Medulla oblongata (tissue), 1 donor: Measurements from ENCODE around the gene CNIH3.

Experiments used
- DNase-seq: peaks from one replicate; pipeline ENCODE4 v3.0.0-alpha.2; 2015; ENCODE audit errors: extremely low spot score

CNIH3 gene

DNA sequence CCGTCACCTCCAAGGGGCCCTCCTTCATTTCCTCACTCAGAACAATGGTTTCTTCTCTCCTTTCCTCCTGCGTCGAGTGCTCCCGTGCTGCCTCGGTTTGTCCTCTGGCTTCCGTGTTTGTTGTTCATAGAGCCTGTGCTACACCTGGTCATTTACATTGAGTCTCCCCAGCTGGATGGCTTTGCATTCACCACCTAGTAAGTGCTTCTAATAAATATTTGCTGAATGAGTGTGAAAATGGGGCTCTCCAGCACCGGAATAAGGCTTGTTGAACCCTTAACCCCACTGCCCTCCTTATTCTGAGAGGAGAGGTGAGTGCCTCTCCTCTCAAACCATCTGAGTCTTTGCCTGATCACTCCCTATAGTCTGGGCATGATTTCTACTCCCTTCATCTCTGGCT is 104.9 kb downstream of the CNIH3 start:
- DNase-seq = no peak

DNA sequence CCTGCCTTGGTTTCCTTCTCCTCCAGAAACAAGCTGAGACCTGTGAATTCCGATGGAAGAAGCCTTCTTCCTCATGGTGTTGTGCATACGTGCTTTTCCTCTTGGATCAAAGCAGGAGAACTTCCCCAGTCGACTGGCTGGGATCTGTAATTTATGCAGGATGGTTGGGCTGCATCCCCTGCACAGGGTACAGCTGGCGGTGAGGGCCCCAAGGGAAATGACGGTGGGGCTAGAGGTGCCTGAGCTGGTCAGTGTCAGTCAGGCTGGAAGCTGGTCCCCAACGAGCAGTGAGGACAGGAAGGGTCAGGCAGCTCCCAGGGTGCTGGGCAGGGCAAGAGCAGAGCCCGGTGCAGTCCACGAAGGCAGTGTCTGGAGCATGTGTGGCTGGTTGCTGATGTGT is 106.7 kb downstream of the CNIH3 start:
- DNase-seq = no peak

DNA sequence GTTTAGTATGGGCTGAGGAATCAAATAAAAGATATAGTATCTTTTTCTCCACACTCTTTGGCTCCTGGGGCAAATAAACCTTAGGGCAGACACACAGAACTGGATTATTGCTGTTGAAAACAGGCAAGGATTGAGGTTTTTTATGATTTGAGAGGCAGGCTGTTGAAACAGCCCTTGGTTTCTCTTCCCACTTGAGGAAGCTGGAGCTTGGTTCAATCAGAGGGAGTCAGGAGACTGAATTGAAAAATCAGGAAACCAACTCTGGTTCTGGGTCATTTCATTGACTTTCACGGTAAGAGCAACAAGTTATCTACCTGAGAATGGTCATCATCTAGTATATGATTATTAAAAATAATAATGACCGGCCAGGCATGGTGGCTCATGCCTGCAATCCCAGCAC is 108.4 kb downstream of the CNIH3 start:
- no peak for DNase-seq

DNA sequence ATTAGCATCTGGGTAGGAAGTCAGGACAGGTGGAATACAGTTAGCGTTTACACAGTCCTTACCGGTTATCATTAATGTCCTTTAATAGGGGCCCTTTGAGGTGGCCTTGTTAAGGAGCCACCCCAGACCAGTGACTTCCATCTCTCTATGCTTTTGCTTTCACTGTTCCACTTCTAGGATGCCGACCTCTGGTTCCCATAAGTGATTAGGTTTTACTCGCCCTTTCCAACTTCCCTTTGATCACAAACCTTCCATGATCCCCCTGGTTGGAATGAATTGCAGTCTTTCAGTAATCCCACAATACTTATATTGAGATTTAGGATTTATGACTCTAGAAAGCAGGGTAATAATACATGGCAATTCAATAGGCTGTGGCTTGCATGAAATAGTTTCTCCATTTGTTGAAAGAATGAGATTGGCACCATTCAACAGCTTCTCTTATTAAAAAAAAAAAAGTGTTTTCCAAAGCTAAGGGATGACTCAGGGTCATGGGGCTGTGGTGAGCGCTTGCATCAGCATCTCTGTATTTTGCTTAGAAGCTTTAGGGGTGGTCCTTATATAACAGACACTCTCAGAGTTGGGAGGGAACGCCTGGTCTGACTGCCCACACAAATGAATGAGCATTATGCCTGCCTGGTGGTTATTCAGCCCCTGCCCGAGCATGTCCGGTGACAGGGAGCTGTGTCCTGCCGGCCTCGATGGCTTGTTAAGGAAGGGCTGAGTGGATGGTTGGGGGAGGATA is 110.5 kb downstream of the CNIH3 start:
- peak; percentile 46 for DNase-seq

DNA sequence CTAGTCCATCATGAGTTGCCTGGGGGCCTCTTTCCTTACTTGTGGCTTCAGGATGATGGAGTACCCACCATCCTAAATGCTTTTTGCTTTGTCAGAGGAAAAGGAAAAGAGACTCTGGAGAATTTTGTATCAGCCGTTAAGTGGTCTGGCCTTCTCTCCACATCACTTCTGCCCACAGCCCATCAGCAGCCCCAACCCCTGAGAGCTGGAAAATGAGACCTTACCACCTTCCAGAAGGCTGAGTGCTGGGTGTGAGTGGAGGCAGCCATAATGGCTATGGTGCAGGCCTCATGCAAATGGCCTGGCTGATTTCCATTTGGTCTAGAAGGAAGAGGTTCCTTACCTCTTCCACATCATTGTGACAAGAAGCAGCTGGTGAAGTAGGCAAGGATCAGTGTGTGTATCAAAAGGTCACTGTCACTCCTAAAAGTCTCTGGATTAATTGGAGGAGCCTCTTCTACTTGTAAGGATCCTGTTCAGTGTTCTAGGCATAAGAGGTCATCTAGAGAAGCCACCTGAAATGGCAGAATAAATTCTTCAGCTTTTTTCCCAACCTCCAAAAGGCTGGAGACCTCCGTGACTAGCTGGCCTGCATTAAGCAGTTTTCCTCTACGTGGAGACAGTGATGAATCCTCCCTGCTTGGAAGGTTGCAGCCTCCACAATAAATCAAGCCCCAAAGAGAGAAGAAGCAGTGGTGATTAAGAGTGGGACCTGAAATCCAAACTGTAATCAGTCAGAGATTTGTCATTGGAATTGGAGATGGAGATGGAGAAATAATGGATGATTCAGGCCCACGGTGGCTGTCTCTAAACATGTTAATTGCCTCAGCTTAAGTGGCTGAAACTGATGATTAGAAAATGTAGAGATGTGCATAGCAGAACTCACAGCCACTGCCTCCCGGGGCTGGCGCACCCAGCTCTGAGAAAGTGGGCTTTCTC is 111.5 kb downstream of the CNIH3 start:
- DNase-seq = no peak

DNA sequence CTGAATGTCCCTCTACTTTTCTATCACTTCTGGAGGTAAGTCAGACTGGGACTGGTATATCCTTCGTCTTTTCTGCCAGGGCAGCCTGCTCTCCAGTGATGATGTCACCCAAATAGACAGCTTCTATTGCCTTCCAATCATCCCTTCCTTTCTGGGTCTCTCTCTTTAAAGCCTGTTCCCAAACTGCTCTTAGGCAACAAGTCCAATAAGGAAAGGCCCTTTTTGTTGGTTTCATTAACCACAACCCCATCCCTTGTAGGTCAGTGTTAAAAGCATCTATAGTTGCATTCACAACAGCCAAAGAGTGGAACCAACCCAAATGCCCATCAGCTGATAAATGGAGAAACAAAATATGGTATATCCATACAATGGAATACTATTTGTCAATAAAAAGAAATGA is 114.4 kb downstream of the CNIH3 start:
- DNase-seq = no peak

DNA sequence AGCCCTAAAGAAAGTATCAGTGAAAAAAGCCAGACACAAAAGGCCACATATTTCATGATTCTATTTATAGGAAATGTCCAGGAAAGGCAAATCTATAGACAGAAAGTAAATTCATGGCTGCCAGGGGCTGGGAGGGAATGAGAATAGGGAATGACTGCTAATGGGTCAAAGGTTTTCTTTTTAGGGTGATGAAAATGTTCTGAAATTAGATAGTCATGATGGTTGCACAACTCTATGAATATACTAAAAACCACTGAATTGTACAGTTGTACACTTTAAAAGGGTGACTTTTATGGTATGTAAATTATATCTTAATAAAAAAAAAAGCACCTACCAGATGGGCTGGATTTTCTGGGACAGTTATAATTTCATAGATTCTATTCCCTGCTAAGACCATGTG is 114.8 kb downstream of the CNIH3 start:
- no peak for DNase-seq

DNA sequence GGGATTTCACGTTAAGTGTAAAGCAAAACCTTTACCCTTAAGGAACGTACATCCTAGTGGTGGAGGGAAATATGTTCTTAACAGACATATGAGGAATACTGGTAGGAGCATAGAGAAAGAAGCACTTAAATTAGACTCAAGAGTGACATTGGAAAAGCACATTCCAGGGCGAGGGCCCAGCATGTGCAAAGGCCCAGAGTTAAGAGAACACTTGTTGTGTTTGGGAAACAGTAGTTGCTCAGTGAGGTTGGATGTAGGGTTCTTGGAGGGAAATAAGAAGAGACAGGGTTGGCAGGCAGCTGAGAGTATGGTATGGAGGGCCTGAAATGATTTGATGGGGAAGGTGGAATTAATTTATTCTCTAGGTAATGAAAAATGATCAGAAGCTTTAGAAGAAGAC is 115.5 kb downstream of the CNIH3 start:
- DNase-seq = no peak

DNA sequence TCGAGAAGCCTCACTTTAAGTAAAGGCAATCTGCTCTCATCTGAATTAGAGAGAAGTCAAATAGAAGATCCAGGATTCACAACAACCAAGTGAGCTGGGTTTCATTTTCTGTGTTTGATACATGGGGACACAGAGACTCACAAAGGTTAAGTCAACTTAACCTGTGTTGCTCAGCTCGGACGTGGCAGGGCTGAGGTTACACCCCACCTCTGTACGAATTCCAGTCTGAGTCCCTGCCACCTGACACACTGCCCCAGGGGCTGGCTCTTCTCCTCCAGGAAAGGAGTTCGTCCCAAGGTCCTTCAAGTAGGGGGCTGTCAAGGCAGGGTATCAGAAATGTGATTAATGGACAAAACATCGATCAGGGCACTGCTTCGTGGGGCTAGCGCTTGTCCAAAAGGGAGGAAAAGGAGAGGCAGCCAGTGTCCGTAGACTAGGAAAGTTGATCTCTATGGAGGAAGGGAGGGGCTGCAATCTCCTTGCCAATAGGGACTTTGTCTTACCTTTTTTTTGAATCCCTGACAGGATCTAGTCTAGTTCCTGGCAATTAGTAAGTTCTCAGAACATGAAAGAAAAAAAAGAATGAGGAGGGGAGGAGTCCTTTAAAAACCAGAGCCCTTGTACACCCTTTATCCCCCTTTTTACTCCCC is 116.4 kb downstream of the CNIH3 start:
- no peak for DNase-seq

DNA sequence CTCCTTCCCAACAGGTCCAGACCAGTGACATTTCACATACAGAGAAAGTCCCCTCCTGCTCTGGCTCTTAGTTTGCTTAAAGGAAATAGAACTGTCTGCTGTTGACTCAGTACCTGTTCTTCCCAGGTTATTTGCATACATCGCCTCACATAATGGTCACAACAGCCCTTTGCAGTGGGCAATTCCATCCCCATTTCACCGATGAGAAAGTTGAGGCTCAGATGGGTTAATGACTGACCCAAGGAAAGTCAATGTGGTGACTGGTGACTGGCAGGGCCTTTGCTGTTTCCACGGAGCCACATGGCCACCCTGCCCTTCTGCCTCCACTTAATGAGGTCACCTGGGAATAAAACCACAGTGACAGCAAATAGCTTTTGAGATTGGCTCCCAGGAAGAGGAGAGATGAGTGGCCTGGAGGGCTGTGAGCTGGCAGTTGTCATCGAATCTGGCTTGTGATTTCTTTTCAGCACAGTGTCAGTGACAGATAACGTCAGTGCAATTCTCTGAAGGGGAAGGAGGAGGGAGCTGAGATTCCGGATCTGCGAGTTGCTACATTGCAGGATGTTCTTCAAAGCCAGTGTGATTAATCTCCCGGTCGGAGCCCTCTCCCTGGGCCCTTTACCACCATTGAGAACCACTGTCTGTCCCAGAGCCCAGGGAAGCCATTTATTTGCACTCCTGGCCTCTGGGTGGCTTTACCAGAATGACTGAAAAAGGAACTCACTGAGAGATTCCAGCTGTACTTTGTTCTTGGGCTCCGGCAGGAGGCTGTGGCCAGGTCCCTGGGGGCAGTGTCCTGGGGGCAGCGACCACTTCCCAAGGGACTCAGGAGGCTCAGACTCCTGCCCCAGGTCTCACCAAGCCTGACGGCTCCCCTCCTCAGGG is 117.2 kb downstream of the CNIH3 start:
- DNase-seq = peak; percentile 13

DNA sequence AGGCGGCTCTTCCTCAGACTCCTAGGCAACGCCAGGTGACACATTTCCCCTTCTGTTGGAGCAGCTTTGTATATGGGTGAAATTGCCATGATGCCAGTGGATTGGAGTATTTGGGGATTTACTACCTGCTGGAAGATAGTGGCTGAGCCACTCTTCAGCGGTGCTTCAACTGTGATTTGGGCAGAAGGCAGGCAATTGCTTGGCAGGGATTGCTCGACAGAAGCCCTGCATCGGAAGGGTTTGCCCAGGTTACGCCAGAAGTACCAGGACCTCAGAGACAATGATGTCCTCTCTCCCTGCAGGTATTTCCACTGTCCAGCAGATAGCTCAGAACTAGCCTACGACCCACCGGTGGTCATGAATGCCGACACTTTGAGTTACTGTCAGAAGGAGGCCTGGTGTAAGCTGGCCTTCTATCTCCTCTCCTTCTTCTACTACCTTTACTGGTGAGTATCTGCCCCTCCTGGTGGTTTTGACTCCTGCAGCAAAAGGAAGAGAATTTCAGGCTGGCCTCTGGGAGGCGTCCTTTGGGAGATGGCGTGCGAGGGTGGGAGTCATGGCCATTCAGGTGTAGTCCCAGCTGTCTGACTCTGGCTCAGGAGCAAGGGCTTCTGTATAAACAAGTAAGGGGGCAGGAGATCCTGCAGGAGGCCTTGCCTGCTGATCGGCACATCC is 118.3 kb downstream of the CNIH3 start:
- no peak for DNase-seq

DNA sequence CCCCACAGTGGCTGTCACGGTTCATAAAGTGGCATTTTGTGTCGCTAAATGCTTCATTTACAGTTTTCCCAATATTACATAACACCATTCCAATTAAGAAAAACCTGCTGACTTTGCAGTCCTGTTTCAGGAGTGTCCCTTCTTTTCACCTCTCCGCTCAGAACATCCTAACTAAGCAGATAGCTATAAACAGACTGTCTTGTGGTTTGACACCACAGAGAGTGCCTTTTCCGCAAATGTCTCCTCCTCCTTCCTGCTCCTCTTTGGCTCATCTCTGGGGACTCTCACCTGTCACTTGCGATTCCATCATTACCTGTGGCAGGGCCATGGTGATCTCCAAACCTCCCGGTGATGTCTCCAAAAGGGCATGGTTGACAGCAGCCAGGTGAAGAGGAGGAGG is 119.0 kb downstream of the CNIH3 start:
- no peak for DNase-seq

DNA sequence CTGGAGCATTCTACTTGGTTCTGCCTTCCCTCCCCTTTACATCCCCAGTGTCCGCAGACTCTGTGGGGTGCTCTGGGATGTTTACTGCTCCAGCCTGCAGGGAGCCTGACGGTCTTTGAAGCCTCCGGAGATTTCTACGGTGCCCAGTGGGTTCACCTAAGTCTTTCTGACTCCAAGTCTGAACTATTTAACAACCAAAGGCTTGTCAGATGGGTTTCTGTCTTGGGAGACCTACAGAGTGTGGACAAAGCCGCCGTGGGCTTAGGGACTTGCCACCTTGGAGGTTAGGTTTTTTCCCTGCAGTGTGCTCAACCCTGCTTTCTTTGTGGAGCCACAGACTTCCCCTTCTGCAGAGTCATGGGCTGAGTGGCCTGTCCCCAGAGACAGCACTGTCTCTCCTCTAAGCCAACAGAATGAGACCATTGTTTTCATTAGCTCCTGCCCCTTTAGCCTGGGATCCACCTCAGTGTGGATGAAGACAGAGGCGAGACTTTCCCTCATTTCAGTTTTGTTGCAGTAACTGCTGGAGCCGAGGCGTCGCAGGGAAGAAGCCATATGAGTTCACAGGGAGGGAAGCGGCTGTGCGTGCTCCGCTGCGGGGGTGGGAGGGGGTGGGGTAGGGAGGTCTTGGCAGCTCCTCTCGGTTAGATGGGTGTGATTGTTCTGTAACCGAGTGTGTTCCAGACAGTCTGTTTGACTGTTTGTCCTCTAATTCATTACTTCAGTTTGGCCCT is 120.7 kb downstream of the CNIH3 start:
- DNase-seq = peak; percentile 77

DNA sequence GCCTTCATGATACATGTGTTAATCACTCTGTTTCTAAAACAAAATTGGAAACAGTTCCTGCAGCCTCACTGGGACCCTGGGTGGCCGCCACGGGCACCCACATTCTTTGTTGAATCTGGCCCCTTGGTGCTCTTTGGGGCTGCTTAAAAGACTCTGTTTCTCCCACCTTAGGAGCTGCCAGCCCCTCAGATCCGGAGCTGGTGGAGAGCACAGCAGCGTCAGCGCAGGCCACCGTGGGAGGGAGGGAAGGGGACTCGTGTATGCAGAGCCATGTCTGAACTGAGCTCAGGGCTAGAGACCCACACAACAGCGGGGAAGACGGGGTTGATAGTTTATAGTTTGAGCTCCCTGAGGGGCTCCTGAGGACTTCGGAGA is 121.2 kb downstream of the CNIH3 start:
- no peak for DNase-seq

DNA sequence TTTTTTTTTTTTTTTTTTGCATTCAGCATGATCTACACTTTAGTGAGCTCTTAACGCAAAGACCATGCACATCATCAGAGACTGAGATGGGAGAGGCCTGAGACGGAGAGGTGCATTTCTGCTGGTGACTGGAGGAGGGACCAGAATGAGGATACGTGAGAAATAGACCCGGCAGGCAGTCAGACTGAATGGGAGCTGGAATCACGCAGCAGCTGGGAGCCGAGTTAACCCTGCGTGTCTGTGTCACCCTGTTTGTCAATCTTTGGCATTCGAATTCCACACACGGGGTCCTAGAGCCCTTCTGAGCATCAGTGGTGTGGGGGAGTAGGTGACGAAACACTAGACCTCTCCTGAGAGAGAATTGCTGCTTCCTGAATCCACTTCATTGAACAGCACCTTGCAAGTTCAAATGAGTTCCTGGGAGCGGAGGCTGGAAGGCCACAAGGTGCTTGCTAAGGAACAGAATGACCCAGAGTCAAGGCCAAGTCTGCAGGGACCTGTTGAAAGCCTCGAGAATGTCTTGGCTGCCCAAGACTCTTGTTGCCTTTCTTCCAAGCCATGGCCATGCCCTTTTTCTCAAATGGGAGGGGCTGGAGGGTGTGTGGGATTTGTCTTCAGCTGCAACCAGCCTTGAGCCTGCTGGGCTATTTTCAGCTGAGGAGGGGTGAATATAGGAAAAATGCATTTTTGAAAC is 123.3 kb downstream of the CNIH3 start:
- DNase-seq = no peak

DNA sequence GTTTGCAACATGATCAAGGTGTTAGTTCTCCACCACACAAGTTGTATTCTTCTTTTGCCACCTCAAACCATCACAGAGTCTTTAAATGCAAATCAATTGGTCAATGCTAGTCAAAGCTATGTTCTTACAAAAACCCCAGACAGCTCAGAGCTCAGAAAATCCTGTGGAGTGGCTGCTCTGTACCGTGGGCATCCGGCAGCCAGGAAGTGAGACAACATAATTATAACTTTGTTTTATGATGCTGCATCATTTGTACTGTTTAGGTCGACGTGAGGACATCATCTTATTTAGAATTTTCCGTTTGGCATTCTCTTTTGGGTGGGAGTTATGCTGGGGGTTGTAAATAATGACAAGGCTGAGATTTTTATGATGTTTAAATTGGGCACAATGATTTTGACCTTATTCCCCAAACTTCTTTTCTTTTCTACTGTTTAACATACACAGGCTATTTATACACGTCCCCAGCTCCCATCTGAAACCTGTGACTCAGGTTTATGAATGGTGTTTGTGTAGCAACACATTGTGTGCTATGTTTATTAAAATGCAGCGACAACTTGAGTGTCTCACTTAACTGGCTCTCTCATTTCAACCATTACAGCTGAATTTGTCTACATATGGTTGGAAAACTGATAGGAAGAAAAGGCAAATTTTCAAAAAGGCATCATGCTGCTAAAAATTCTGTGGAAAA is 124.0 kb downstream of the CNIH3 start:
- DNase-seq = no peak

DNA sequence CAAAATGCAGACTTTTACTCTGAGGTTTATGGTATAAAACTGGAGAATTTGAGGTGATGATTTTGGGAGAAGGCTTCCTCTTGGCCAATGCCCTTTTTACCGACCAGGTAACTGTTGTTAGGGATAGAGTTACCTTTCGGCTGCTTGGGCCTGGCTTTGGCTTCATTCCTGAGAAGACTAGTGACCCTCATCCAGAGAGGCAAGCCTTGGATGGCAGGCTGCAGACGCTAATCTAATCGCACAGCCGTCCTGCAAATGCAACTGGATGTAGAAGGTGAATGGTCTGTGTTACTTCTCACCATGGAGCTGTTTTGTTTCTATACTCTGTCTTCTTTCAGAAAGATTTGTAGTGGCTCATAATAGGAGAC is 124.6 kb downstream of the CNIH3 start:
- DNase-seq = no peak

DNA sequence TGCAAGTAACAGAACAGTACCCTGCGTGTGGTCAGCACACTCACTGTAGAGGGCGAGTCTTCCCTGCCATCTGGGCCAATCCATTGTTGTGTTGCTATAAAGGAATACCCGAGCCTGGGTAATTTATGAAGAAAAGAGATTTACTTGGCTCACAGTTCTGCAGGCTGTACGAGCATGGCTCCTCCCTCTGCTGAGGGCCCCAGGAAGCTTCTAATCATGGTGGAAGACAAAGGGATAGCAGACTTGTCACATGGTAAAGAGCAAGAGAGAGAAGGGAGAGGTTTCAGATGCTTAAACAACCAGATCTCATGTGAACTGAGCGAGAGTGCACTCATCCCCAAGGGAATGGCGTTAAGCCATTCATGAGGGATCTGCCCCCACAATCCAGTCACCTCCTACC is 126.2 kb downstream of the CNIH3 start:
- DNase-seq = no peak

DNA sequence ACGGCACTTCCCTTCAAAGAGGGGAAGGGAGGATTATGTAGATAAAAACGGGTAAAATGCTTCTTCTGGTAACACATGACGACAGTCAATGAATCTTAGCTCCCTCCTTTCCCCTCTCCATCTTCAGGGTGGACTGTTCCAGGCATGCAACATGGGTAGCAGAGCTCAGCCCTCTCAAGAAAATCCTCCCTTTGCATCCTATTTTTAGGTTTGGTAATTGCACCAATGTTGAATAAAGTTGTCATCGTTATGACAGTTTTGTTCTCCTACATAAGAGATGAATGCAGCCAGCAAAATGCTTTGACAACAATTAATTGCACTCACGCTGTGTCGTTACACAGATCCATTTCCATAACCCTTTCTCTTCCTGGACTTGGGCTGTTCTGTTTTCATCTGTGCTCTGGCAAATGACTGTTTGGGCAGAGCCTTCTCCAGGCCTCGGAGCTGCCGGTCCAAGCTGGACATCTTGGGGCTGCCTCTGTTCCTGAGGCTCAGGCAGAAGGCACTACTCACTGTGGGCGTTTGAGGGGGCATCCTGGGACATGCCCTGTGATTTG is 127.6 kb downstream of the CNIH3 start:
- no peak for DNase-seq
